ENCODE results near the gene SMTNL1. TPM values are rescaled to one million over a fixed set of nuclear protein-coding genes. Genes with fewer than 3 reads are reported as not detected.

SMTNL1 gene
- total RNA-seq, 6 experiments from 2014 or later = not detected

DNA sequence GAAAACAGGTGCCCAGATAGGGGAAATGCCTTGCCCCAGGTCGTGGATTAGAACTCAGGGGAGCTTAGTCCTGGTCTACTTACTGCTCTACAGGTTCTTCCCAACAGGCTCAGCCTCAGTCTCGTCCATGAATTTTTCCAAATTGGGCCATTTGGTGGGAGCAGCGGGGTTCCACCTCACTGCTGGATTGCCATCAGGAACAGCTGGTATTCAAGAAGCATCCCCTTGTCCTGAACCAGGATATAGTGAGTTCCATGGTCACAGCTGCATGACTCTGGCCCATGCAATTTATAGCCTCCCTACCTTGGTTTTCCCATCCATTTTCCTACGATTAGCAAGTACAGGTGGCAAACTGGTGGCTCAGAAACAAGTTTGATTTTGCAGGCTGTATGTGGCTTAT lies 36.7 kb downstream of the SMTNL1 start:
- TF ChIP-seq POLR2A (IDR thresholded peaks at IDR 0.05) (no peak), CTCF (IDR thresholded peaks at IDR 0.05) (no peak)
- no peaks in the 10 kb centered on the region for H3K36me3 ChIP-seq
- peaks cover 0 to 6% (median 0%) of the 10 kb centered on the region in 4 donors for H3K4me1 ChIP-seq
- no peaks in the 10 kb centered on the region for H3K9me3 ChIP-seq
- WGBS (ENCODE audit: insufficient coverage, low coverage, low lambda C conversion rate, missing lambda C conversion rate) = 60% methylated on average over 1 of the region's 4 CpGs
- no peaks in the 10 kb centered on the region for H3K27me3 ChIP-seq
- no peak overlapping the region for H3K27ac ChIP-seq
- H3K4me3 ChIP-seq = no peak overlapping the region
- intact Hi-C loops (cut with DNase I) = no loop called here
- DNase-seq = no peak
- no peak for ATAC-seq

GRCh38 chr11:57584341-57584740 lies 46.9 kb downstream of the SMTNL1 start:
- H3K27me3 ChIP-seq = no peaks in the 10 kb centered on the region
- WGBS (ENCODE audit: insufficient coverage, low coverage, low lambda C conversion rate, missing lambda C conversion rate) = 75% methylated on average over 8 of the region's 9 CpGs
- TF ChIP-seq POLR2A (IDR thresholded peaks at IDR 0.05) (no peak), CTCF (IDR thresholded peaks at IDR 0.05) (no peak)
- DNase-seq (no peak), ATAC-seq (no peak)
- H3K4me3 ChIP-seq = no peak overlapping the region
- intact Hi-C loops (cut with DNase I) = no loop called here
- no peaks in the 10 kb centered on the region for H3K9me3 ChIP-seq
- H3K36me3 ChIP-seq = no peaks in the 10 kb centered on the region
- H3K27ac ChIP-seq = no peak overlapping the region
- peaks cover 0 to 31% (median 10%) of the 10 kb centered on the region in 4 donors for H3K4me1 ChIP-seq

- Histone ChIP-seq H3K27me3 (no peaks in the 10 kb centered on the region), H3K27ac (no peak overlapping the region), H3K9me3 (no peaks in the 10 kb centered on the region), H3K4me1 (peaks cover 0 to 32% (median 10%) of the 10 kb centered on the region in 4 donors), H3K4me3 (no peak overlapping the region), H3K36me3 (no peaks in the 10 kb centered on the region)
- DNase-seq (no peak), ATAC-seq (no peak)
- intact Hi-C loops (cut with DNase I) = no loop called here
- TF ChIP-seq CTCF (IDR thresholded peaks at IDR 0.05) = no peak
- no peak for TF ChIP-seq POLR2A (IDR thresholded peaks at IDR 0.05)
These were observed 47.9 kb downstream of the SMTNL1 start for GRCh38 chr11:57585301-57585700.

DNA sequence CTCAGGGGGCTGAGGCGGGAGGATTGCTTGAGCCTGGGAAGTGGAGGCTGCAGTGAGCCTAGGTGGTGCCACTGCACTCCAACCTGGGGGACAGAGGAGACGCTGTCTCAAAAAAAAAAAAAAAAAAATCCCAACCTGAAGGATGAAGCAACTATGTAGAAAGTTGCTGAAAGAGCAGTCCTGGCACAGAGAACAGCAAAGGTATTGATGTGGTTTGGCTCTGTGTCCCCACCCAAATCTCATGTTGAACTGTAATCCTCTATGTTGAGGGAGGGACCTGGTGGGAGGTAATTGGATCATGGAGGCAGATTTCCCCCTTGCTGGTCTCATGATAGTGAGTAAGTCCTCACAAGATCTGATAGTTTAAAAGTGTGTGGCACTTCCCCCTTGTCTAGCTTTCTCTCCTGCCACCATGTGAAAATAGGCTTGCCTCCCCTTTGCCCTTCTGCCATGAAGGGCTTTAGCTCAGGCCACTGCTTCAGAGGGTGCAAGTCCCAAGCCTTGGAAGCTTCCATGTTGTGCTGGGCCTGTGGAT lies 49.4 kb downstream of the SMTNL1 start:
- Histone ChIP-seq H3K36me3 (no peaks in the 10 kb centered on the region), H3K27me3 (no peaks in the 10 kb centered on the region), H3K27ac (peak overlapping the region in 2 of 3 donors; percentile 79 to 93), H3K9me3 (no peaks in the 10 kb centered on the region), H3K4me3 (no peak overlapping the region), H3K4me1 (peaks cover 0 to 32% (median 10%) of the 10 kb centered on the region in 4 donors)
- no peak for DNase-seq
- ATAC-seq = peak in 3 of 4 donors; percentile 20 to 57 (median 54)
- intact Hi-C loops (cut with DNase I) = no loop called here
- no peak for TF ChIP-seq POLR2A (IDR thresholded peaks at IDR 0.05)
- TF ChIP-seq CTCF (IDR thresholded peaks at IDR 0.05) = no peak
- WGBS (ENCODE audit: insufficient coverage, low coverage, low lambda C conversion rate, missing lambda C conversion rate) = 43% methylated on average over 2 of the region's 2 CpGs

Data from right lobe of liver (tissue), 6 donors.